ENCODE data around the gene MEAK7. TPM values are rescaled to one million over a fixed set of nuclear protein-coding genes. Genes with fewer than 3 reads are reported as not detected.

MEAK7 gene
- total RNA-seq, 1 experiment from 2014 or later = 29.5 TPM

DNA sequence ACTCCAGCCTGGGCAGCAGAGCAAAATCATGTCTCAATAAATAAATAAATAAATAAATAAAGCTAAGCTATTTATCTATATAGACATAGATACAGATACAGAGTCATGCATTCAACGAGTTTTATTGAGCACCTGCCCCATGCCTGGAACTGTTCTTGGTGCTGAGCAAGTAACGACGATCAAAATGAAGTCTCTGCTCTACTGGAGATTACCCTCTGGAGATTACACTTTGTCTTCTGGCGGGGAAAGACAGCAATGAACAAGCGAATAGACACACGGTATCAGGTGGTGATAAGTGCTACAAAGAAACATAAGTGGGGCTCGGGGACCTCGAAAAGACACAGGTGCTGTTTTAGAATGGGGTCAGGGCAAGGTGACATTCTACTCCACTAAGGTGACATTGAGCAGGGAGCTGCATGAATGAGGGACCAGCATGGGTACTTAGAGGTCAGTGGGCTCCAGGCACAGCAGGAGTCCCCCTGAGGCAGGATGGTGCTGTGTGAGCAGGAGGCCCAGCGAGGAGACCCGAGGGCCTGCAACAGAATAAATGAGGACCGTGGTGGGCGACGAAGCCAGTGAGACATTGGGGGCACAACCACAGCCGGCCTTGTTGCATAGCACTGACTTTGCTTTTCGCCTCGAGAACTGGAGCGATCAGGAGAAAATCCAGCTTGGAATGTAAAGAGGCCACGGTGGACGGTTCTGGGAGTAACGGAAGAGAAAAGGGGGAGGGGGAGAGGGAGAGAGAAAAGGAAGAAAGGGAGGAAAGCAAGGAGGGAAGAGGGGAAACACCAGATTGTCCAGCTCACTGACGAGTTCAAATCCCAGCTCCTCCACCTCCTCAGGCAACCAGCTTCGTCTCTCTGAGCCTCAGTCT lies 42.4 kb upstream of the MEAK7 start:
- intact Hi-C loops (cut with micrococcal nuclease; ENCODE audit: unreplicated experiment) = no loop called here
- Mint-ChIP-seq H3K36me3 (ENCODE audit: insufficient read depth, unreplicated experiment) (no peaks in the 10 kb centered on the region), H3K27me3 (ENCODE audit: unreplicated experiment) (no peaks in the 10 kb centered on the region), H3K4me3 (ENCODE audit: low read depth, unreplicated experiment) (no peak overlapping the region), H3K27ac (ENCODE audit: unreplicated experiment) (no peak overlapping the region), H3K9me3 (ENCODE audit: low read depth, unreplicated experiment) (no peaks in the 10 kb centered on the region), H3K4me1 (ENCODE audit: low read depth, unreplicated experiment) (no peaks in the 10 kb centered on the region)
- no TSS peak for BruUV-seq (replicated peaks)
- TF ChIP-seq, protein P1, sequence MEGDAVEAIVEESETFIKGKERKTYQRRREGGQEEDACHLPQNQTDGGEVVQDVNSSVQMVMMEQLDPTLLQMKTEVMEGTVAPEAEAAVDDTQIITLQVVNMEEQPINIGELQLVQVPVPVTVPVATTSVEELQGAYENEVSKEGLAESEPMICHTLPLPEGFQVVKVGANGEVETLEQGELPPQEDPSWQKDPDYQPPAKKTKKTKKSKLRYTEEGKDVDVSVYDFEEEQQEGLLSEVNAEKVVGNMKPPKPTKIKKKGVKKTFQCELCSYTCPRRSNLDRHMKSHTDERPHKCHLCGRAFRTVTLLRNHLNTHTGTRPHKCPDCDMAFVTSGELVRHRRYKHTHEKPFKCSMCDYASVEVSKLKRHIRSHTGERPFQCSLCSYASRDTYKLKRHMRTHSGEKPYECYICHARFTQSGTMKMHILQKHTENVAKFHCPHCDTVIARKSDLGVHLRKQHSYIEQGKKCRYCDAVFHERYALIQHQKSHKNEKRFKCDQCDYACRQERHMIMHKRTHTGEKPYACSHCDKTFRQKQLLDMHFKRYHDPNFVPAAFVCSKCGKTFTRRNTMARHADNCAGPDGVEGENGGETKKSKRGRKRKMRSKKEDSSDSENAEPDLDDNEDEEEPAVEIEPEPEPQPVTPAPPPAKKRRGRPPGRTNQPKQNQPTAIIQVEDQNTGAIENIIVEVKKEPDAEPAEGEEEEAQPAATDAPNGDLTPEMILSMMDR (IDR thresholded peaks at IDR 0.05; ENCODE audit: unreplicated experiment) = no peak
- CTCF ChIA-PET = interaction anchor here (1.4 kb wide), 1 partner anchor 9 kb away, joined by 5 read pairs; no protein-coding TSS in a partner anchor
- DNase-seq = no peak

DNA sequence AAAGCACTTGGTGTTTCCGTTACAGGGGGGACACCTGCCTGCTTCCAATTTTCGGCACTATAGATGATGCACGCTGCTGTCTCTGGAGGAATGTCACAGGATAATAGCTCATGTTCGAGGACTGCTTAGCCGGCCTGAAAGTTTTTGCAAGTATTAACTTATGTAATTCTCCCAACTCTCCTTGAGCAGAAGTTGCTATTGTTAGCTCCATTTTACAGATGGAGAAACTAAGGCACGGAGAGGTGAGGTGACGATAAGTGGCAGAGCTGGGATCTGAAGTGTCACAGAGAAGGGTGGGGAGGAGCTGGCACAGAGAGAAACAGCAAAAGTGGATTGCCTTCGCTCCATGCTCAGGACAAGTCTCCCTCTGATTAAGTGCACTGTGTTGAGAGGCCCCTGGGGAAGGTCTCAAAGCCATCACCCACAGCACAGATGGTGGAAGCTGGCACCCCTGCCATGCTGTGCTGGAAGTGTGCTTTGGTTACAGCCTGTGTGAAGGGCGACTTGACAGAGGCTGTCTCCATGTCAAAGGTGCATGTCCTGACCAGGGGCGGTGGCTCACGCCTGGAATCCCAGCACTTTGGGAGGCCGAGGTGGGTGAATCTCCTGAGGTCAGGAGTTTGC lies 40.8 kb upstream of the MEAK7 start:
- H3K4me3 Mint-ChIP-seq (ENCODE audit: low read depth, unreplicated experiment) = no peak overlapping the region
- no peak overlapping the region for H3K27ac Mint-ChIP-seq (ENCODE audit: unreplicated experiment)
- no peak for DNase-seq
- H3K4me1 Mint-ChIP-seq (ENCODE audit: low read depth, unreplicated experiment) = no peaks in the 10 kb centered on the region
- CTCF ChIA-PET = interaction anchor here (0.5 to 0.6 kb wide), 2 partner anchors 20 to 55 kb away, joined by 3 read pairs; no protein-coding TSS in a partner anchor
- intact Hi-C loops (cut with micrococcal nuclease; ENCODE audit: unreplicated experiment) = no loop called here
- no peaks in the 10 kb centered on the region for H3K9me3 Mint-ChIP-seq (ENCODE audit: low read depth, unreplicated experiment)
- H3K27me3 Mint-ChIP-seq (ENCODE audit: unreplicated experiment) = no peaks in the 10 kb centered on the region
- no peaks in the 10 kb centered on the region for H3K36me3 Mint-ChIP-seq (ENCODE audit: insufficient read depth, unreplicated experiment)
- no TSS peak for BruUV-seq (replicated peaks)
- TF ChIP-seq, protein P1 (IDR thresholded peaks at IDR 0.05; ENCODE audit: unreplicated experiment) = no peak

DNA sequence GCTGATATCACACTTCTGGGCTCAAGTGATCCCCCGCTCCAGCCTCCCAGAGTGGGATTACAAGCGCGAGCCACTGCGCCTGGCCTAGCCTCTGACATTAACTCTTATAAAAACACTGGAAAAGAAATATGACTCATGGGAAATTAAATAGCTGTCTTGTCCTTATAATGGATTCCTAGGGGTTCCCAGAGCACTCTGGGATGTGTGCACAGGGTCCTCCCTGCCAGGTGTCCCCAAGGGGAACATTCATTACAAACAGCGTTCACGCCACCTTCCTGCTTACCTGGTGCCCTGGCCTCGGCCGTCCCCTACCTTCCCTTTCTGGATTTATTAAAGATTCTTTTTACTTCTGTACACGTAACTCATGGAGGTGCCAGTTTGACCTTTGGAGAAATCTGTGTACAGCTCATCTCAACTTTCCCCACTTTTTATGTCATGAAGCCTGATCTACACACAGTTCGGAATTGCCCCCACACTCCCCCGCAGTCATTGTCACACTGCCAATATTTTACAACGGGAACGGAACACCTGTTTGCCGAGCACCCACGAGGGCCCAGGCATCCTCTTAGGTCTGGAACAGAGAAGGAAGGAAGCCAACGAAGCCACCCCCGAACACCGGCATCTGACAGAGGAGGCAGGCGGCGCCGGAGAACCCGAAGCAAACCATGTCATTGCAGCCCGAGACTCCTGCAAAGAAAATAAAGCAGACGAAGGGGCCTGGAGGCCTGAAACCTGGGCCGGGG lies 39.7 kb upstream of the MEAK7 start:
- H3K4me1 Mint-ChIP-seq (ENCODE audit: low read depth, unreplicated experiment) = no peaks in the 10 kb centered on the region
- H3K27me3 Mint-ChIP-seq (ENCODE audit: unreplicated experiment) = no peaks in the 10 kb centered on the region
- TF ChIP-seq, protein P1 (IDR thresholded peaks at IDR 0.05; ENCODE audit: unreplicated experiment) = no peak
- no peak overlapping the region for H3K4me3 Mint-ChIP-seq (ENCODE audit: low read depth, unreplicated experiment)
- H3K36me3 Mint-ChIP-seq (ENCODE audit: insufficient read depth, unreplicated experiment) = no peaks in the 10 kb centered on the region
- no TSS peak for BruUV-seq (replicated peaks)
- intact Hi-C loops (cut with micrococcal nuclease; ENCODE audit: unreplicated experiment) = no loop called here
- CTCF ChIA-PET = no interaction called here
- H3K27ac Mint-ChIP-seq (ENCODE audit: unreplicated experiment) = no peak overlapping the region
- DNase-seq = no peak
- no peaks in the 10 kb centered on the region for H3K9me3 Mint-ChIP-seq (ENCODE audit: low read depth, unreplicated experiment)

DNA sequence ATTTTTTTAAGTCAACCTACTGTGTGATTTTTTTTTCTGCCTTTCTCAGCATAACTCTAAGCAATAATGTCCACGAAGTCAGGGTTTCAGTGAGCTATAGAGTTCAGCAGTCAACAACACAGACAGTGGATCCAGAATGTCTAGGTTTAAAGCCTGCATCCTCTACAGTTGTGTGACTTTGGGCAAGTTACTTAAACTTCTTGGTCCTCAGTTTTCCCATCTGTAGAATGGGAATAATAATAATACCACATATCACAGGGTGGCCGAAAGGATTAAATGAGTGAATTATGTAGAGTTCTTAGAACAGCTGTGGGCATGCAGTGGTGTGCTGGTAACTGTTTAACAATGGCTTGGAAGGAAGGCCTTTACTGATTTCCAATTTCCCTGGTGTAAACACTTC lies 38.8 kb upstream of the MEAK7 start:
- Mint-ChIP-seq H3K4me1 (ENCODE audit: low read depth, unreplicated experiment) (no peaks in the 10 kb centered on the region), H3K27me3 (ENCODE audit: unreplicated experiment) (no peaks in the 10 kb centered on the region), H3K36me3 (ENCODE audit: insufficient read depth, unreplicated experiment) (no peaks in the 10 kb centered on the region), H3K9me3 (ENCODE audit: low read depth, unreplicated experiment) (no peaks in the 10 kb centered on the region), H3K4me3 (ENCODE audit: low read depth, unreplicated experiment) (no peak overlapping the region), H3K27ac (ENCODE audit: unreplicated experiment) (no peak overlapping the region)
- no peak for DNase-seq
- CTCF ChIA-PET = interaction anchor here (0.7 kb wide), 1 partner anchor 25 kb away, joined by 5 read pairs; no protein-coding TSS in a partner anchor
- BruUV-seq (replicated peaks) = no TSS peak
- TF ChIP-seq, protein P1 (IDR thresholded peaks at IDR 0.05; ENCODE audit: unreplicated experiment) = no peak
- intact Hi-C loops (cut with micrococcal nuclease; ENCODE audit: unreplicated experiment) = no loop called here
